Coronary artery (tissue), 2 donors: ENCODE data around the gene ZW10.

ENCODE experiments used
- DNase-seq: peaks from one replicate; pipeline ENCODE4 v3.0.0-alpha.2; 2017; ENCODE audit warnings: low spot score
- H3K27ac ChIP-seq, 2 donors: fragments of 200-600 bp; sonication (generic); one replicate each; pipeline ENCODE4 v1.5.1; 2016 to 2019
- H3K4me3 ChIP-seq: fragments of 200-600 bp; sonication (generic); 2 replicates; pipeline ENCODE4 v1.5.1; 2016; ENCODE audit warnings: mild to moderate bottlenecking, moderate library complexity
- TF ChIP-seq, protein P1 (sequence below): fragments of 200-600 bp; sonication (generic); IDR thresholded peaks from one replicate; pipeline ENCODE4 v1.5.1; 2019; ENCODE audit warnings: antibody characterized with exemption

The ZW10 gene

DNA sequence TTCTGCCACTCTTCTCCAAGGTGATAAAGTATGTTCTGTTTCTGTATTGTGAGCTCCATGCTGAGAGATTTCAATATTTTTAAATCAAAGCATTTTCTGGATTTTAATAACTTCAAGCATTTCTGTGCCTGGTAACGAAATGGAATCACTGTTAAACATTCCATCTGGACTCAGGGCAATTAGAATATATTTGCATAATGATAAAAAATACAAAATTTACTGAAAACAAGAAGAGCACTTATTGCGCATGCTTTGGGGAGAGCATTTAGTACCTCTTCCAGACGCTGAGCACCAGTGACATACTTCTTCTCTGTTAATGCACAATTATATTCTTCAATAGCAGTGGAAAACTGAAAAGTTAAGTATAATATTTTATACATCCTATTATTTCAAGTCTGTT is 13.3 kb downstream of the ZW10 start:
- H3K27ac ChIP-seq: no peak overlapping the region
- no peak for DNase-seq
- TF ChIP-seq, protein P1, sequence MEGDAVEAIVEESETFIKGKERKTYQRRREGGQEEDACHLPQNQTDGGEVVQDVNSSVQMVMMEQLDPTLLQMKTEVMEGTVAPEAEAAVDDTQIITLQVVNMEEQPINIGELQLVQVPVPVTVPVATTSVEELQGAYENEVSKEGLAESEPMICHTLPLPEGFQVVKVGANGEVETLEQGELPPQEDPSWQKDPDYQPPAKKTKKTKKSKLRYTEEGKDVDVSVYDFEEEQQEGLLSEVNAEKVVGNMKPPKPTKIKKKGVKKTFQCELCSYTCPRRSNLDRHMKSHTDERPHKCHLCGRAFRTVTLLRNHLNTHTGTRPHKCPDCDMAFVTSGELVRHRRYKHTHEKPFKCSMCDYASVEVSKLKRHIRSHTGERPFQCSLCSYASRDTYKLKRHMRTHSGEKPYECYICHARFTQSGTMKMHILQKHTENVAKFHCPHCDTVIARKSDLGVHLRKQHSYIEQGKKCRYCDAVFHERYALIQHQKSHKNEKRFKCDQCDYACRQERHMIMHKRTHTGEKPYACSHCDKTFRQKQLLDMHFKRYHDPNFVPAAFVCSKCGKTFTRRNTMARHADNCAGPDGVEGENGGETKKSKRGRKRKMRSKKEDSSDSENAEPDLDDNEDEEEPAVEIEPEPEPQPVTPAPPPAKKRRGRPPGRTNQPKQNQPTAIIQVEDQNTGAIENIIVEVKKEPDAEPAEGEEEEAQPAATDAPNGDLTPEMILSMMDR: no peak
- no peak overlapping the region for H3K4me3 ChIP-seq

DNA sequence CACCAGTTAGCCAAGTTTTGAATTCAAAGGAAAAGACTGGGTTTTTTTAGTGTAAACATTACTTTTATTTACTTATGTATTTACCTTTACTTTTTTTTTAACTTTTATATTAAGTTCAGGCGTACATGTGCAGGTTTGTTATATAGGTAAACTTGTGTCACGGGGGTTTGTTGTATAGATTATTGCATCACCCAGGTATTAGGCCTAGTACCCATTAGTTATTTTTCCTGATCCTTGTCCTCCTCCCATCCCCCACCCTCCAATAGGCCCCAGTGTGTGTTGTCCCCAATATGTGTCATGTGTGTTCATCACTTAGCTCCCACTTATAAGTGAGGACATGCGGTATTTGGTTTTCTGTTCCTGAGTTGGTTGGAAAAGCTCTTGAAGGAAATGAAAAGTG is 20.6 kb downstream of the ZW10 start:
- no peak overlapping the region for H3K27ac ChIP-seq
- TF ChIP-seq, protein P1: no peak
- no peak for DNase-seq
- H3K4me3 ChIP-seq: no peak overlapping the region

DNA sequence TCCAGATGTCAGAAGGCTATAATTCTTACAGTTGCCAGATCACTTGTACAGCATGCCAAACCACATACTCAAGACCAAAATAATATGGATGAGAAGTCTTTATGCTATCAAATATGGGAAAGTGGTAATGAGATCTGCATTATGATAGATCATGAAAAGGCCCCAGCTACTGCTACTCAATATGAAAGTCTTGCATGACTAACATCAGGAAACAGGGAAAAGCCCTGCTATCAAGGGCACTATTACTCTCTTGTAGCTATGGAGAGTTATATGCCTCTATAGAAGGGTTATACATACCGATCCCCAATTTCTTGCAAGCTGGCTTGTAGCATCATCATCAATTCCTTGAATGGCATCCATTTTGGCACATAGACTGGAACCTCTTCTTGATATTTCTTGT is 37.2 kb downstream of the ZW10 start:
- no peak overlapping the region for H3K27ac ChIP-seq
- TF ChIP-seq, protein P1: no peak
- H3K4me3 ChIP-seq: no peak overlapping the region
- no peak for DNase-seq

DNA sequence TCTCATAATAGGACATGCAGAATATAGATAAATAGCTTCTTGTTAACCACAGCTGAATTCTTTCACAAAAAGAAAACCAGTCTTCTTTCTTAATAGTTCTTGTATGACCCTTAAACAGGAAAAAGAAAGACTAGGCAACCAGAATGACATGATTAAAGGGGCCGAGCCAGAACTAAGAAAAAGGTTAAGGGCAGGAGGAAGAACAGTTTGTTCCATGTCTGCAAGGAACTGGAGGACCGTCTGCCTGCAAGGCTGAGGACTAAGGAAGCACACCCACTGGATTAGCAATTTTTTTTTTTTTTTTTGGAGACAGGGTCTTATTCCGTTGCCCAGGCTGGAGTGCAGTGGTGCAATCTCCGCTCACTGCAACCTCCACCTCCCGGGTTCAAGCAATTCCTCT is 41.4 kb downstream of the ZW10 start:
- TF ChIP-seq, protein P1: no peak
- Histone ChIP-seq H3K27ac (no peak overlapping the region), H3K4me3 (no peak overlapping the region)
- DNase-seq: no peak

DNA sequence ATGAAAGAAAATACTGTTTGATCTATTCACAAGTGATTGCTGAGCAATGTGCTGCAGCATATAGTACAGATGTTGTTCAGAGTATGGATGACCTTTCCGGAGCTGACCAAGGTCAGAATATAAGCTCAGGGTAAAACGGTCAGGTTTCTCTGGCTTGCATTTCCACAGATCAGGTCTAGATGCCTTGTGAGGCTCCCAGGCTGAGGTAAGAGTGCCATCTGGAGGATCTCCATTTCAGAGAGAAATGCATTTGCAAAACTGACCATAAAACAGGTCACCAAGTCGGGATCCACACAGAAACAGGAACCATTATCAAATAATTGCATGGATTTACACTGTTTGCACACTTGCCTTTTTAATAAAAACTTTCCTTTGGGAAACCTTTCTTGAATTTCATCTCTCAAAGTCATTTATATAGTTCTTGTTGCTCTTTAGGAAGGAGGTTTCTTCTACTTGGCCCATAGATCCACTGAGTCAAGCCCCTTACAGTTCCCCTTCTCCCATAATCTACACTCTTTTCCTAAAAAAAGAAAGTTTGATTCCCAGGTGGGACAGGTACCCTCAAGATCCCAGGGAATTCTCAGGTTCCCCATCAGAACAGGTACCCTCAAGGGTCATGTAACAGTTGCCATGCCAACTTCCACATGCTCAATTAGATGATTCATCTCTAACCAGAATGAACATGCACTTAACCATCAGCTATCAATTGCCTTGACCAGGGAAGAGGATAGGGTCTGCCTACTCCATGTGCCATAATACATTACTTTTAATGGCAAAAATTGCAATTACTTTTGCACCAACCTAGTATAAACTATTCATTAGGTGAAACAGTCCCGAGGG is 42.4 kb downstream of the ZW10 start:
- no peak for DNase-seq
- TF ChIP-seq, protein P1: no peak
- no peak overlapping the region for H3K27ac ChIP-seq
- no peak overlapping the region for H3K4me3 ChIP-seq

DNA sequence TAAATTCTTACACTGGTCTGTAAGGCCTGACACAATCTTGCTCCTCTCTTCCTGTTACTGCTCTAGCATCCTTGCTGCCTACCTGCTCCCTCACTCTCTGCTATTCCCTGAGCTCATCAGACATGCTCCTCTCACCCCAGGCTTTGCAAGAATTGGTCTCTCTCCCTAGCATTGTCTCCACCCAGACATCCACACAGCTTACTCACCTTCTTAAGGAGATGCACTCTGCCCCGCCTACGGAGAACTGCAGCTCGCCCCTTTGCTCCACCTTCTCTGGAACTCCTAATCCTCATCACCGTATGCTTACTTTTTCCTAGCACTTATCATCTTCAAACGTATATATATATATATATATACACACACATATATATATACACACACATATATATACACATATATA is 44.0 kb downstream of the ZW10 start:
- Histone ChIP-seq H3K4me3 (no peak overlapping the region), H3K27ac (no peak overlapping the region)
- no peak for DNase-seq
- TF ChIP-seq, protein P1: no peak

DNA sequence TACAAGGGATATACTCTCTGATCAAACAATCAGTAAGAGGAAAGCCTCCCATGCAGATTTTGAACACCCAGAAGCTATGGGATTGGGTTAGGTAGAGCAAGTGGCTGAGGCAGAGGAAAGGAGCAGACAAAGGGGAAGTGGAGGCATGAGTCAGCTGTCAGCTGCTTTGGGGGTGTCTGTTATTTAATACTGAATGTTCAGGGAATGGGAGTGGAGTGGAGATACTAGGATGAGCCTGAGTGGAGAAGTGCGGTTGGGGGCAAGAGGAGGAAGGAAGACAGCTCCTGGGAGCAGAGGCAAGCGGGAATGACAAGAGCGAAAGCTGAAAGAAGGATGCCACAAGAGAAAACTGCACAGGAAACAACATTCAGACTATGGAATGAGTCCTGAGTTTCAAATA is 44.7 kb downstream of the ZW10 start:
- Histone ChIP-seq H3K27ac (no peak overlapping the region), H3K4me3 (no peak overlapping the region)
- TF ChIP-seq, protein P1: no peak
- DNase-seq: no peak
